ENCODE data around the gene AJM1.

- TF ChIP-seq ZFP30 (CRISPR knock-in tag; IDR thresholded peaks at IDR 0.05) (no peak), GLIS3 (CRISPR knock-in tag; IDR thresholded peaks at IDR 0.05) (no peak), CREB5 (CRISPR knock-in tag; IDR thresholded peaks at IDR 0.05; ENCODE audit: low read depth) (no peak), ZC3H10 (CRISPR knock-in tag; IDR thresholded peaks at IDR 0.05) (no peak), ESRRG (CRISPR knock-in tag; IDR thresholded peaks at IDR 0.05) (no peak), PATZ1 (CRISPR knock-in tag; IDR thresholded peaks at IDR 0.05; ENCODE audit: borderline replicate concordance) (no peak), CSRNP3 (CRISPR knock-in tag; IDR thresholded peaks at IDR 0.05) (no peak), ZNF8 (CRISPR knock-in tag; IDR thresholded peaks at IDR 0.05) (no peak), ZFP3 (CRISPR knock-in tag; IDR thresholded peaks at IDR 0.05) (no peak)
Measured at GRCh38 chr9:136856079-136856476, 13.8 kb downstream of the AJM1 start.

All from SK-N-SH treated with all-trans-retinoic acid at 6 μM for 48 hours (cell line).